Neural cell (in vitro differentiated cells): ENCODE results near the gene KLHL17. TPM values are rescaled to one million over a fixed set of nuclear protein-coding genes. Genes with fewer than 3 reads are reported as not detected.

ENCODE experiments used
- H2AFZ ChIP-seq: fragments of 200-600, 300-800 bp; sonication (generic), shearing (Covaris generic); 2 replicates; pipeline ENCODE4 v1.6.0; 2014; ENCODE audit warnings: low read depth, mild to moderate bottlenecking, antibody characterized with exemption, low read length, moderate library complexity
- H3F3A ChIP-seq: fragments of 200-600 bp; shearing (Covaris generic); 2 replicates; pipeline ENCODE4 v1.6.1; 2016; ENCODE audit warnings: mild to moderate bottlenecking, moderate library complexity, mixed read lengths, antibody characterized with exemption, low read length; ENCODE audit not compliant: insufficient read depth, poor library complexity, severe bottlenecking
- H3K27ac ChIP-seq: fragments of 200-600, 300-800 bp; sonication (generic), shearing (Covaris generic); 2 replicates; pipeline ENCODE4 v1.5.1; 2014; ENCODE audit warnings: mild to moderate bottlenecking, low read length, moderate library complexity
- H3K27me3 ChIP-seq: fragments of 300-800, 200-600 bp; sonication (generic), shearing (Covaris generic); 2 replicates; pipeline ENCODE4 v1.6.0; 2014; ENCODE audit warnings: mild to moderate bottlenecking, low read depth, low read length, moderate library complexity; ENCODE audit not compliant: insufficient read depth
- H3K36me3 ChIP-seq: fragments of 300-800, 200-600 bp; sonication (generic), shearing (Covaris generic); 2 replicates; pipeline ENCODE4 v1.5.1; 2014; ENCODE audit warnings: mild to moderate bottlenecking, antibody characterized with exemption, low read length, moderate library complexity; ENCODE audit not compliant: insufficient read depth
- H3K4me2 ChIP-seq: fragments of 300-800, 200-600 bp; sonication (generic), shearing (Covaris generic); 2 replicates; pipeline ENCODE4 v1.6.0; 2014; ENCODE audit warnings: mild to moderate bottlenecking, low read length
- H3K4me3 ChIP-seq: fragments of 300-800, 200-600 bp; sonication (generic), shearing (Covaris generic); 2 replicates; pipeline ENCODE4 v1.5.1; 2014; ENCODE audit warnings: mild to moderate bottlenecking, low read length, moderate library complexity
- H3K79me2 ChIP-seq: fragments of 200-600 bp; shearing (Covaris generic); replicated peaks from 2 replicates; pipeline ENCODE4 v1.6.0; 2014; ENCODE audit warnings: mild to moderate bottlenecking, low read length, moderate library complexity; ENCODE audit not compliant: insufficient read depth
- H3K9ac ChIP-seq: fragments of 300-800, 200-600 bp; sonication (generic), shearing (Covaris generic); 2 replicates; pipeline ENCODE4 v1.6.1; 2016; ENCODE audit warnings: mild to moderate bottlenecking, low read length, mixed read lengths
- H3K9me2 ChIP-seq: fragments of 200-600 bp; shearing (Covaris generic); 2 replicates; pipeline ENCODE4 v1.6.1; 2016; ENCODE audit warnings: mild to moderate bottlenecking, low read length, mixed read lengths; ENCODE audit not compliant: insufficient read depth
- H3K9me3 ChIP-seq: fragments of 200-600, 300-800 bp; sonication (generic), shearing (Covaris generic); 2 replicates; pipeline ENCODE4 v1.6.1; 2016; ENCODE audit warnings: mild to moderate bottlenecking, mixed run types, low read length, moderate library complexity, mixed read lengths
- H4K20me1 ChIP-seq: fragments of 200-600 bp; shearing (Covaris generic); 2 replicates; pipeline ENCODE4 v1.6.1; 2016; ENCODE audit warnings: mild to moderate bottlenecking, mixed run types; ENCODE audit not compliant: insufficient read depth
- EP300 ChIP-seq: fragments of 450-650 bp; conservative IDR thresholded peaks from 2 replicates; pipeline ENCODE4 v1.6.1; 2014; ENCODE audit warnings: antibody characterized with exemption, mild to moderate bottlenecking, moderate library complexity; ENCODE audit not compliant: poor library complexity, severe bottlenecking
- EZH2 ChIP-seq: fragments of 200-600, 300-800 bp; shearing (Covaris generic), sonication (generic); IDR thresholded peaks from 2 replicates; pipeline ENCODE4 v1.6.1; 2014; ENCODE audit warnings: antibody characterized with exemption, low read length, borderline replicate concordance, mild to moderate bottlenecking; ENCODE audit not compliant: insufficient read depth, poor library complexity, severe bottlenecking
- MXI1 ChIP-seq: fragments of 450-650 bp; conservative IDR thresholded peaks from 2 replicates; pipeline ENCODE4 v1.6.1; 2014; ENCODE audit warnings: antibody characterized with exemption, mild to moderate bottlenecking; ENCODE audit not compliant: poor library complexity, severe bottlenecking
- POLR2AphosphoS5 ChIP-seq: IDR thresholded peaks from 2 replicates; pipeline ENCODE4 v1.6.1; 2012
- RAD21 ChIP-seq: fragments of 450-650 bp; conservative IDR thresholded peaks from 2 replicates; pipeline ENCODE4 v1.6.1; 2014; ENCODE audit warnings: antibody characterized with exemption, mild to moderate bottlenecking, moderate library complexity
- REST ChIP-seq: IDR thresholded peaks from 2 replicates; pipeline ENCODE4 v1.6.1; 2012; ENCODE audit warnings: borderline replicate concordance
- SMC3 ChIP-seq: fragments of 450-650 bp; conservative IDR thresholded peaks from 2 replicates; pipeline ENCODE4 v1.6.1; 2014; ENCODE audit warnings: antibody characterized with exemption, mild to moderate bottlenecking, moderate library complexity; ENCODE audit not compliant: poor library complexity
- TAF1 ChIP-seq: IDR thresholded peaks from 2 replicates; pipeline ENCODE4 v1.6.1; 2012; ENCODE audit warnings: low read depth
- polyA plus RNA-seq: library from polyadenylated mRNA; depleted of rRNA; stranded (reverse); fragments of >200 nt; gene quantifications from 2 replicates; pipeline ENCODE4 v1.2.3, GENCODE V29; 2014
- TF ChIP-seq, protein P1 (sequence below): fragments of 450-650 bp; IDR thresholded peaks from 2 replicates; pipeline ENCODE4 v1.5.1; 2014; ENCODE audit warnings: antibody characterized with exemption, mild to moderate bottlenecking, moderate library complexity; ENCODE audit not compliant: poor library complexity, severe bottlenecking

KLHL17 gene
- polyA plus RNA-seq, 1 donor from 2014 or later: 52.3 TPM

GRCh38 chr1:923991-924655 lies 36.3 kb upstream of the KLHL17 start:
- Histone ChIP-seq H3K27ac (no peak overlapping the region), H3K36me3 (no peaks in the 10 kb centered on the region), H3K4me3 (peak overlapping the region; percentile 67), H3K79me2 (no peaks in the 10 kb centered on the region), H3K27me3 (peaks cover 62% of the 10 kb centered on the region), H3F3A (no peaks in the 10 kb centered on the region), H2AFZ (no peak overlapping the region), H4K20me1 (no peaks in the 10 kb centered on the region), H3K4me2 (no peak overlapping the region), H3K9me2 (no peaks in the 10 kb centered on the region), H3K9me3 (no peaks in the 10 kb centered on the region), H3K9ac (peak overlapping the region; percentile 31)
- no peak for TF ChIP-seq REST
- TF ChIP-seq EZH2: no peak
- no peak for TF ChIP-seq SMC3
- no peak for TF ChIP-seq MXI1
- TF ChIP-seq POLR2AphosphoS5: no peak
- TF ChIP-seq RAD21: no peak
- no peak for TF ChIP-seq EP300
- TF ChIP-seq, protein P1, sequence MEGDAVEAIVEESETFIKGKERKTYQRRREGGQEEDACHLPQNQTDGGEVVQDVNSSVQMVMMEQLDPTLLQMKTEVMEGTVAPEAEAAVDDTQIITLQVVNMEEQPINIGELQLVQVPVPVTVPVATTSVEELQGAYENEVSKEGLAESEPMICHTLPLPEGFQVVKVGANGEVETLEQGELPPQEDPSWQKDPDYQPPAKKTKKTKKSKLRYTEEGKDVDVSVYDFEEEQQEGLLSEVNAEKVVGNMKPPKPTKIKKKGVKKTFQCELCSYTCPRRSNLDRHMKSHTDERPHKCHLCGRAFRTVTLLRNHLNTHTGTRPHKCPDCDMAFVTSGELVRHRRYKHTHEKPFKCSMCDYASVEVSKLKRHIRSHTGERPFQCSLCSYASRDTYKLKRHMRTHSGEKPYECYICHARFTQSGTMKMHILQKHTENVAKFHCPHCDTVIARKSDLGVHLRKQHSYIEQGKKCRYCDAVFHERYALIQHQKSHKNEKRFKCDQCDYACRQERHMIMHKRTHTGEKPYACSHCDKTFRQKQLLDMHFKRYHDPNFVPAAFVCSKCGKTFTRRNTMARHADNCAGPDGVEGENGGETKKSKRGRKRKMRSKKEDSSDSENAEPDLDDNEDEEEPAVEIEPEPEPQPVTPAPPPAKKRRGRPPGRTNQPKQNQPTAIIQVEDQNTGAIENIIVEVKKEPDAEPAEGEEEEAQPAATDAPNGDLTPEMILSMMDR: no peak

GRCh38 chr1:924656-925560 lies 35.5 kb upstream of the KLHL17 start:
- no peak overlapping the region for H2AFZ ChIP-seq
- no peaks in the 10 kb centered on the region for H3K9me2 ChIP-seq
- H4K20me1 ChIP-seq: no peaks in the 10 kb centered on the region
- TF ChIP-seq, protein P1: peak; percentile 21
- TF ChIP-seq MXI1 (peak; percentile 21), TAF1 (no peak), EZH2 (peak; percentile 96)
- no peaks in the 10 kb centered on the region for H3F3A ChIP-seq
- no peak overlapping the region for H3K27ac ChIP-seq
- no peak overlapping the region for H3K4me2 ChIP-seq
- peaks cover 70% of the 10 kb centered on the region for H3K27me3 ChIP-seq
- H3K9me3 ChIP-seq: no peaks in the 10 kb centered on the region
- no peaks in the 10 kb centered on the region for H3K79me2 ChIP-seq
- peak overlapping the region; percentile 31 for H3K9ac ChIP-seq
- H3K4me3 ChIP-seq: peak overlapping the region; percentile 67
- H3K36me3 ChIP-seq: no peaks in the 10 kb centered on the region
